ENCODE results near the gene LRRC74A.

DNA sequence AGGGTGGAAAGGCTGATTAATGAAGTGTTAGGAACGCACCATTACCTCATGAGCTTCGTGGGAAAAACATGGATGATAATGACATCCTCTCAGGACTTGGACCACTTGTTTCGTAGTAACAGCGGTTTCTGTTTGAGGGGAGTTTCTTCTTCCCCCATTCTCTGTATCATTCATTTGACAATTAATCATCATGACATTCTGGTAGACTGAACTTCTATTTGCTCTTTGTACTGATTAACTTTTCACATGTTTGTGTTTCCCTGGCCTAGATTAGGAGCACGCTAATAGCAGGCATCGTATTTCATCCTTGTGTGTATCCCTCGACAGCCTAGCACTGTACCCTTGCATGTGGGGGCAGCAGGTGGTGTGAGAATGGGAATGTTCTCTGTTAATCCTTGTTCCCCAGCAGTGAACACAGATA lies 8.0 kb downstream of the LRRC74A start:
- TF ChIP-seq, protein P1, sequence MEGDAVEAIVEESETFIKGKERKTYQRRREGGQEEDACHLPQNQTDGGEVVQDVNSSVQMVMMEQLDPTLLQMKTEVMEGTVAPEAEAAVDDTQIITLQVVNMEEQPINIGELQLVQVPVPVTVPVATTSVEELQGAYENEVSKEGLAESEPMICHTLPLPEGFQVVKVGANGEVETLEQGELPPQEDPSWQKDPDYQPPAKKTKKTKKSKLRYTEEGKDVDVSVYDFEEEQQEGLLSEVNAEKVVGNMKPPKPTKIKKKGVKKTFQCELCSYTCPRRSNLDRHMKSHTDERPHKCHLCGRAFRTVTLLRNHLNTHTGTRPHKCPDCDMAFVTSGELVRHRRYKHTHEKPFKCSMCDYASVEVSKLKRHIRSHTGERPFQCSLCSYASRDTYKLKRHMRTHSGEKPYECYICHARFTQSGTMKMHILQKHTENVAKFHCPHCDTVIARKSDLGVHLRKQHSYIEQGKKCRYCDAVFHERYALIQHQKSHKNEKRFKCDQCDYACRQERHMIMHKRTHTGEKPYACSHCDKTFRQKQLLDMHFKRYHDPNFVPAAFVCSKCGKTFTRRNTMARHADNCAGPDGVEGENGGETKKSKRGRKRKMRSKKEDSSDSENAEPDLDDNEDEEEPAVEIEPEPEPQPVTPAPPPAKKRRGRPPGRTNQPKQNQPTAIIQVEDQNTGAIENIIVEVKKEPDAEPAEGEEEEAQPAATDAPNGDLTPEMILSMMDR (IDR thresholded peaks at IDR 0.05; ENCODE audit: low read depth, low read length, poor library complexity, severe bottlenecking) = no peak
- TF ChIP-seq EZH2phosphoT487 (IDR thresholded peaks at IDR 0.05; ENCODE audit: borderline replicate concordance, low read length) = no peak

All from DOHH2 (cell line).